ENCODE data around the gene NRG3. TPM values are rescaled to one million over a fixed set of nuclear protein-coding genes. Genes with fewer than 3 reads are reported as not detected.

NRG3 gene
- total RNA-seq, 4 donors from 2014 or later, result under 0.01 to 0.65 (median 0.17) TPM

DNA sequence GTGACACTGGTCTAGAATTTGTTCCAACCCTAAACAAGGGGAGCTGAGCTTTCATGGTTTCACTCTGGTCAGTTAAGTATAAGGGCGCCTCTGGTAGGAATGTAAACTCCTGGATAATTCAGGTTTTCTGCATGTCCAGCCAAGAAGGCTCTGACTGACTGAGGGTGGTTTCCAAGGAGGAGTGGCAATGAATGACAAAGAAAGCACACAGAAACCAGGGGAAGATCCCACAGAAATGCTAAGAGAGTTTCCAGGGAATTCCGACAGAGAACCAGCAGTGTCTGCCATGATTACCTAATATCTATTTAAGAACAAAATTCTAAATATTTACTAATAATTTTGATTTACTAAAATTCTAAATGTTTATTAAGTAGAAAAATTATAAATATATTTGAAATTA lies 27.3 kb upstream of the NRG3 start:
- H3K4me1 ChIP-seq, result no peaks in the 10 kb centered on the region
- TF ChIP-seq, protein P1, sequence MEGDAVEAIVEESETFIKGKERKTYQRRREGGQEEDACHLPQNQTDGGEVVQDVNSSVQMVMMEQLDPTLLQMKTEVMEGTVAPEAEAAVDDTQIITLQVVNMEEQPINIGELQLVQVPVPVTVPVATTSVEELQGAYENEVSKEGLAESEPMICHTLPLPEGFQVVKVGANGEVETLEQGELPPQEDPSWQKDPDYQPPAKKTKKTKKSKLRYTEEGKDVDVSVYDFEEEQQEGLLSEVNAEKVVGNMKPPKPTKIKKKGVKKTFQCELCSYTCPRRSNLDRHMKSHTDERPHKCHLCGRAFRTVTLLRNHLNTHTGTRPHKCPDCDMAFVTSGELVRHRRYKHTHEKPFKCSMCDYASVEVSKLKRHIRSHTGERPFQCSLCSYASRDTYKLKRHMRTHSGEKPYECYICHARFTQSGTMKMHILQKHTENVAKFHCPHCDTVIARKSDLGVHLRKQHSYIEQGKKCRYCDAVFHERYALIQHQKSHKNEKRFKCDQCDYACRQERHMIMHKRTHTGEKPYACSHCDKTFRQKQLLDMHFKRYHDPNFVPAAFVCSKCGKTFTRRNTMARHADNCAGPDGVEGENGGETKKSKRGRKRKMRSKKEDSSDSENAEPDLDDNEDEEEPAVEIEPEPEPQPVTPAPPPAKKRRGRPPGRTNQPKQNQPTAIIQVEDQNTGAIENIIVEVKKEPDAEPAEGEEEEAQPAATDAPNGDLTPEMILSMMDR (IDR thresholded peaks at IDR 0.05), result no peak
- TF ChIP-seq EP300 (IDR thresholded peaks at IDR 0.05) (no peak), POLR2A (IDR thresholded peaks at IDR 0.05; ENCODE audit: low read depth) (no peak), POLR2AphosphoS5 (IDR thresholded peaks at IDR 0.05) (no peak)
- no peak overlapping the region for H3K27ac ChIP-seq (replicated peaks in 1 of 4)
- no peaks in the 10 kb centered on the region for H3K9me3 ChIP-seq
- intact Hi-C loops (cut with DNase I), result no loop called here
- H3K27me3 ChIP-seq, result peaks cover 0 to 9% (median 0%) of the 10 kb centered on the region in 4 donors
- no peak overlapping the region for H3K4me3 ChIP-seq
- DNase-seq (ENCODE audit: extremely low spot score), result no peak
- 55% methylated on average over 2 of the region's 2 CpGs for WGBS
- H3K36me3 ChIP-seq, result no peaks in the 10 kb centered on the region

DNA sequence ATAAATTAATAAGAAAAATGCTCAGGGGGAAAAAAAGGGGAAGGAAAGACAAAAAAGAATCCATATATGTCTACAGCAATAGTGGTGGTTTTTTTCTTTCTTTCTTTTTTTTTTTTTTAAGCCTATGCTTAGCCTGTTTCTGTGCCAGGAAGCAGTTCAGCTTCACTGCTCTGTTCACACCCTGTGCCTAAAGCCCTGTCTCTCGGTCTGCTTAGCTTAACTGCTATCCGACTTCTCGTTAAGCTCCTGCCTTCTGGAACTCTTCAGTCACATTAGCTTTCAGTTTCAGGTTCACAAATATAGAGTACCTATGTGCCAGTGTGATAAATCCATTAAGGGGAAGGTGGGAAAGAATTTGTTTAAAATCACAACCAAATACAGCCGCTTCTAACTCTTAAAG lies 26.5 kb upstream of the NRG3 start:
- Histone ChIP-seq H3K4me3 (no peak overlapping the region), H3K27me3 (peaks cover 0 to 9% (median 0%) of the 10 kb centered on the region in 4 donors), H3K9me3 (no peaks in the 10 kb centered on the region), H3K27ac (replicated peaks in 1 of 4) (no peak overlapping the region), H3K36me3 (no peaks in the 10 kb centered on the region), H3K4me1 (no peaks in the 10 kb centered on the region)
- WGBS, result 12% methylated on average over 4 of the region's 4 CpGs
- TF ChIP-seq, protein P1 (IDR thresholded peaks at IDR 0.05), result no peak
- no peak for TF ChIP-seq EP300 (IDR thresholded peaks at IDR 0.05)
- no peak for DNase-seq (ENCODE audit: extremely low spot score)
- intact Hi-C loops (cut with DNase I), result no loop called here

DNA sequence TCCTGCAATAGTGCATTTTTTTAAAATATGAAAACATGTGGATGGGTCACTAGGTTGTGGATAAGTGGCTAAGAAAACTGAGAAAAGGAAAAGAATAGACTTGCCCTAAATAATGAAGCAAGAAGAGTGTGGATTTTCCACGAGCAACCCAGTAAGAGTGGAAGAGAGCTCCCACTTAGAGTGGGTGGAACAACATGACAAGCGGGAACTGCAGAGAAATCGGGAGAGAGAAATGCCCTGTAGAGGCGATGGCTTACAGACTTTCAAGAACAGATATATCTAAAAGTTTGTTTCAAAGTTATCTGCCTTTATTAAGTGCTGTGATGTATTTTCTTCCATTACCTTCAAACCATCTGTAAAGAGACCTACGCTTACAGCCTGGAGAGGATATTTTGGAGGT lies 26.1 kb upstream of the NRG3 start:
- H3K36me3 ChIP-seq, result no peaks in the 10 kb centered on the region
- WGBS, result 67% methylated on average over 5 of the region's 5 CpGs
- no peak overlapping the region for H3K4me3 ChIP-seq

DNA sequence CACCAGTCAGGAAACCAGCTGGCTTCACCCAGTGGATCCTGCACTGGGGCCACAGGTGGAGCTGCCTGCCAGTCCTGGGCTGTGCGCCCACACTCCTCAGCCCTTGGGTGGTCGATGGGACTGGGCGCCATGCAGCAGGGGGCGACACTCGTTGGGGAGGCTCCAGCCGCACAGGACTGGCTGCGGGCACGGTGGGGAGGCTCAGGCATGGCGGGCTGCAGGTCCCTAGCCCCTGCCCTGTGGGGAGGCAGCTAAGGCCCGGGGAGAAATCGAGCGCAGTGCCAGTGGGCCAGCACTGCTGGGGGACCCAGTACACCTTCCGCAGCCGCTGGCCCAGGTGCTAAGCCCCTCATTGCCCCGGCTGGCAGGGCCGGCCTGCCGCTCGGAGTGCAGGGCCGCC lies 12.4 kb upstream of the NRG3 start:
- no peak overlapping the region for H3K4me3 ChIP-seq
- H3K27me3 ChIP-seq, result peaks cover 0 to 7% (median 0%) of the 10 kb centered on the region in 4 donors
- WGBS, result 93% methylated on average over 12 of the region's 19 CpGs
- H3K9me3 ChIP-seq, result peaks cover 0 to 3% (median 0%) of the 10 kb centered on the region in 4 donors
- no peaks in the 10 kb centered on the region for H3K36me3 ChIP-seq
- H3K27ac ChIP-seq (replicated peaks in 1 of 4), result no peak overlapping the region
- TF ChIP-seq POLR2A (IDR thresholded peaks at IDR 0.05; ENCODE audit: low read depth) (no peak), EP300 (IDR thresholded peaks at IDR 0.05) (no peak), POLR2AphosphoS5 (IDR thresholded peaks at IDR 0.05) (no peak)
- TF ChIP-seq, protein P1 (IDR thresholded peaks at IDR 0.05), result no peak
- intact Hi-C loops (cut with DNase I), result no loop called here
- H3K4me1 ChIP-seq, result no peaks in the 10 kb centered on the region
- DNase-seq (ENCODE audit: extremely low spot score), result no peak

More for the DNA sequence above, 26.1 kb upstream of the NRG3 start:
- Histone ChIP-seq H3K27me3 (peaks cover 0 to 9% (median 0%) of the 10 kb centered on the region in 4 donors), H3K27ac (replicated peaks in 1 of 4) (no peak overlapping the region), H3K4me1 (no peaks in the 10 kb centered on the region), H3K9me3 (peaks cover 0 to 2% (median under 1%) of the 10 kb centered on the region in 4 donors)
- no peak for TF ChIP-seq POLR2A (IDR thresholded peaks at IDR 0.05; ENCODE audit: low read depth)
- TF ChIP-seq, protein P1 (IDR thresholded peaks at IDR 0.05), result no peak
- no peak for TF ChIP-seq EP300 (IDR thresholded peaks at IDR 0.05)
- no peak for TF ChIP-seq POLR2AphosphoS5 (IDR thresholded peaks at IDR 0.05)
- intact Hi-C loops (cut with DNase I), result no loop called here
- no peak for DNase-seq (ENCODE audit: extremely low spot score)

DNA sequence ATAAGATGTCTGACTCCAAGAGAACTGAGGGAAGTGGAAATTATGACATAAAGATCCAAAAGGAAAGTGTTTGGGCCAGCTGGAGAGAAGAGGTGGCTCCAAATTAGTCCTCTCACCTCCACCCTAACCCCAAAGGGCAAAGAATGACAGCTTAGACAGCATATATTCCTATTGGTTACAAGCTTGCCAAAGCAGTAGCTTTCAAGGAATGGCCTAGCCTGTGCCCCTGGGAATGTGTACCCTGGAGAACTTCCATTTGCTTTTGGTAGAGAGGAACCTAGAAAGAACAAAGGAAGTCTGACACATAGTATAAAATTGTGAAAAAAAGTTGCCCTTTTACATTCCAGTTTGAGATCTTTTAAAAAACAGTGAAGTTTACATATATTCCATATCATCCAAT lies 11.2 kb upstream of the NRG3 start:
- no peak for DNase-seq (ENCODE audit: extremely low spot score)
- H3K27ac ChIP-seq (replicated peaks in 1 of 4), result no peak overlapping the region
- intact Hi-C loops (cut with DNase I), result no loop called here
- no peaks in the 10 kb centered on the region for H3K36me3 ChIP-seq
- no peak overlapping the region for H3K4me3 ChIP-seq
- no peaks in the 10 kb centered on the region for H3K4me1 ChIP-seq
- H3K27me3 ChIP-seq, result peaks cover 0 to 11% (median 0%) of the 10 kb centered on the region in 4 donors
- TF ChIP-seq POLR2A (IDR thresholded peaks at IDR 0.05; ENCODE audit: low read depth), result no peak
- TF ChIP-seq, protein P1 (IDR thresholded peaks at IDR 0.05), result no peak
- TF ChIP-seq EP300 (IDR thresholded peaks at IDR 0.05), result no peak
- TF ChIP-seq POLR2AphosphoS5 (IDR thresholded peaks at IDR 0.05), result no peak
- H3K9me3 ChIP-seq, result peaks cover 0 to 3% (median 0%) of the 10 kb centered on the region in 4 donors

Data from esophagus muscularis mucosa (tissue), 4 donors.